Measurements from ENCODE around the gene PCNT. TPM values are rescaled to one million over a fixed set of nuclear protein-coding genes. Genes with fewer than 3 reads are reported as not detected.

PCNT gene
- total and polyA plus RNA-seq, 7 donors, result 99.4 to 642 (median 248) TPM

GRCh38 chr21:46424039-46424591 lies 100.2 kb downstream of the PCNT start:
- ATAC-seq (peak in 3 of 4 donors; percentile 4 to 11 (median 6)), DNase-seq (peak in 1 of 2 donors; percentile 42)
- H3K9me3 ChIP-seq, result no peaks in the 10 kb centered on the region
- no peak overlapping the region for H3K27ac ChIP-seq
- H3K4me3 ChIP-seq, result no peak overlapping the region
- H3K4me1 ChIP-seq, result no peaks in the 10 kb centered on the region
- TF ChIP-seq CTCF (IDR thresholded peaks at IDR 0.05), result no peak
- 73 to 76% (median 74%) methylated on average over 17 of the region's 17 CpGs for WGBS, 3 donors
- intact Hi-C loops (cut with DNase I), result loop anchor here in 1 of 2 donors (10.0 kb wide), 1 partner anchor 179 kb away; no protein-coding TSS in a partner anchor
- H3K27me3 ChIP-seq (ENCODE audit: insufficient read depth in 3 of 3, low read length in 2 of 3), result no peaks in the 10 kb centered on the region
- peaks cover 17 to 95% of the 10 kb centered on the region in 2 donors for H3K36me3 ChIP-seq (ENCODE audit: insufficient read depth in 1 of 2, low read depth in 1 of 2)

- no peaks in the 10 kb centered on the region for H3K9me3 ChIP-seq
- no peak for ATAC-seq
- H3K4me1 ChIP-seq, result no peaks in the 10 kb centered on the region
- no peak overlapping the region for H3K27ac ChIP-seq
- H3K4me3 ChIP-seq, result no peak overlapping the region
- intact Hi-C loops (cut with DNase I), result loop anchor here in 1 of 2 donors (10.0 kb wide), 1 partner anchor 180 kb away; no protein-coding TSS in a partner anchor
- peak in 1 of 2 donors; percentile 38 for DNase-seq
- TF ChIP-seq CTCF (IDR thresholded peaks at IDR 0.05), result no peak
- H3K36me3 ChIP-seq (ENCODE audit: insufficient read depth in 1 of 2, low read depth in 1 of 2), result peaks cover 17 to 95% of the 10 kb centered on the region in 2 donors
- WGBS, 3 donors, result 89 to 92% (median 89%) methylated on average over 13 to 14 of the region's 14 CpGs
- H3K27me3 ChIP-seq (ENCODE audit: insufficient read depth in 3 of 3, low read length in 2 of 3), result no peaks in the 10 kb centered on the region
Observed at GRCh38 chr21:46424621-46425020, 100.7 kb downstream of the PCNT start.

GRCh38 chr21:46425041-46425440 lies 101.1 kb downstream of the PCNT start:
- Histone ChIP-seq H3K27ac (peak overlapping the region; percentile 23), H3K27me3 (ENCODE audit: insufficient read depth in 3 of 3, low read length in 2 of 3) (no peaks in the 10 kb centered on the region), H3K9me3 (no peaks in the 10 kb centered on the region), H3K4me3 (no peak overlapping the region), H3K36me3 (ENCODE audit: insufficient read depth in 1 of 2, low read depth in 1 of 2) (peaks cover 21 to 95% of the 10 kb centered on the region in 2 donors), H3K4me1 (no peaks in the 10 kb centered on the region)
- no peak for TF ChIP-seq CTCF (IDR thresholded peaks at IDR 0.05)
- intact Hi-C loops (cut with DNase I), result loop anchor here in 1 of 2 donors (10.0 kb wide), 1 partner anchor 180 kb away; no protein-coding TSS in a partner anchor
- DNase-seq (peak in 1 of 2 donors; percentile 42), ATAC-seq (peak in 2 of 4 donors; percentile 0)
- WGBS, 3 donors, result 73 to 81% (median 79%) methylated on average over 19 of the region's 19 CpGs

GRCh38 chr21:46425571-46425970 lies 101.6 kb downstream of the PCNT start:
- peak overlapping the region; percentile 23 for H3K27ac ChIP-seq

More at GRCh38 chr21:46425571-46425970, 101.6 kb downstream of the PCNT start:
- WGBS, 3 donors, result 68 to 87% (median 82%) methylated on average over 23 of the region's 23 CpGs
- no peaks in the 10 kb centered on the region for H3K4me1 ChIP-seq
- H3K36me3 ChIP-seq (ENCODE audit: insufficient read depth in 1 of 2, low read depth in 1 of 2), result peaks cover 22 to 95% of the 10 kb centered on the region in 2 donors
- intact Hi-C loops (cut with DNase I), result loop anchor here in 1 of 2 donors (10.0 kb wide), 1 partner anchor 181 kb away; no protein-coding TSS in a partner anchor
- DNase-seq, result peak in 1 of 2 donors; percentile 58
- no peaks in the 10 kb centered on the region for H3K9me3 ChIP-seq
- no peak overlapping the region for H3K4me3 ChIP-seq
- ATAC-seq, result peak; percentile 8 to 32 (median 22)
- no peaks in the 10 kb centered on the region for H3K27me3 ChIP-seq (ENCODE audit: insufficient read depth in 3 of 3, low read length in 2 of 3)
- no peak for TF ChIP-seq CTCF (IDR thresholded peaks at IDR 0.05)

All from psoas muscle (tissue), 8 donors.